Lower leg skin (tissue), 4 donors: ENCODE results near the gene MRPL53. TPM values are rescaled to one million over a fixed set of nuclear protein-coding genes. Genes with fewer than 3 reads are reported as not detected.
A peak's percentile ranks its signal among the peaks of the same experiment; 100 is the strongest.
"Not testable (repeated sequence)": the region's sequence is repeated elsewhere in the genome, so short reads cannot be mapped to it uniquely, and the experiment has no call there.

Experiments
- DNase-seq, 2 donors: peaks; one replicate each; pipeline ENCODE4 v3.0.0-alpha.2; 2019; ENCODE audit warnings: low spot score in 2 of 2
- H3K4me3 ChIP-seq: fragments of 200-600 bp; sonication (generic); 2 replicates; pipeline ENCODE4 v1.5.1; 2017; ENCODE audit warnings: mild to moderate bottlenecking, low read depth; ENCODE audit not compliant: poor library complexity, severe bottlenecking
- POLR2A ChIP-seq, 2 donors: fragments of 450-650 bp; IDR thresholded peaks; one replicate each; pipeline ENCODE4 v1.6.1; 2016 to 2017; ENCODE audit warnings: antibody characterized with exemption in 2 of 2, mild to moderate bottlenecking in 1 of 2, moderate library complexity in 1 of 2
- WGBS, 2 donors: methylation state at CpG; one replicate each; pipeline ENCODE4 v1.1.5; 2018; 5-methylcytosine and 5-hydroxymethylcytosine counted together
- intact Hi-C: fragments of 100-400 bp; cut with DNase I; formaldehyde crosslinking; loops from one replicate; pipeline ENCODE4 v1.15.0; 2023; ENCODE audit warnings: low total_unique reads
- total RNA-seq, 4 donors: library from RNA; depleted of rRNA; stranded (reverse); fragments of >200 nt; gene quantifications; one replicate each; pipeline ENCODE4 v1.1.0, GENCODE V29; 2016
- TF ChIP-seq, protein P1 (sequence below), 3 donors: fragments of 450-650 bp; IDR thresholded peaks; one replicate each; pipeline ENCODE4 v1.5.1; 2016; ENCODE audit warnings: antibody characterized with exemption in 3 of 3, mild to moderate bottlenecking in 3 of 3, moderate library complexity in 2 of 3

The MRPL53 gene
- total RNA-seq, 4 donors from 2014 or later = 24.9 to 70.0 (median 29.5) TPM

DNA sequence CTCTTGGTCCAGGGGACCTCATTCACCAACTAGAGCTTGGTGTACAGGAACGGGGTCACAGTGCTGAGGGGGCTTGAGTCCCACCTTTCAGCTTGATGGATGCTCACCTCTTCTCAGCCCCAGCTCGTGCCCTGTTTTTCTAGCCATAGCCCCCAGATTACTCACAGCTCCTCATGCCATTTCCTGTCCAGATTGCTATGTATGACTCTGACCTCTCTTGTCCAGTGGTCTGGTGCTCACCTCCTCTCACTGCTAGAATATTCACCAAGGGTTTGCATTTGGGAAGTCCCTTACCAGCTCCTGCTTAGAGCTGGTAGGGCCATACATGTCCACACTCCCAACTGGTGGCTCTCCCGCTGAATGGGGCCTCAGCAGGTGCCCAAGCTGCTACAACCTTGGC is 21.1 kb upstream of the MRPL53 start:
- 90 to 95% methylated on average over 3 of the region's 3 CpGs for WGBS, 2 donors
- H3K4me3 ChIP-seq = no peak overlapping the region
- no peak for DNase-seq
- TF ChIP-seq, protein P1, sequence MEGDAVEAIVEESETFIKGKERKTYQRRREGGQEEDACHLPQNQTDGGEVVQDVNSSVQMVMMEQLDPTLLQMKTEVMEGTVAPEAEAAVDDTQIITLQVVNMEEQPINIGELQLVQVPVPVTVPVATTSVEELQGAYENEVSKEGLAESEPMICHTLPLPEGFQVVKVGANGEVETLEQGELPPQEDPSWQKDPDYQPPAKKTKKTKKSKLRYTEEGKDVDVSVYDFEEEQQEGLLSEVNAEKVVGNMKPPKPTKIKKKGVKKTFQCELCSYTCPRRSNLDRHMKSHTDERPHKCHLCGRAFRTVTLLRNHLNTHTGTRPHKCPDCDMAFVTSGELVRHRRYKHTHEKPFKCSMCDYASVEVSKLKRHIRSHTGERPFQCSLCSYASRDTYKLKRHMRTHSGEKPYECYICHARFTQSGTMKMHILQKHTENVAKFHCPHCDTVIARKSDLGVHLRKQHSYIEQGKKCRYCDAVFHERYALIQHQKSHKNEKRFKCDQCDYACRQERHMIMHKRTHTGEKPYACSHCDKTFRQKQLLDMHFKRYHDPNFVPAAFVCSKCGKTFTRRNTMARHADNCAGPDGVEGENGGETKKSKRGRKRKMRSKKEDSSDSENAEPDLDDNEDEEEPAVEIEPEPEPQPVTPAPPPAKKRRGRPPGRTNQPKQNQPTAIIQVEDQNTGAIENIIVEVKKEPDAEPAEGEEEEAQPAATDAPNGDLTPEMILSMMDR (IDR thresholded peaks at IDR 0.05) = no peak
- TF ChIP-seq POLR2A (IDR thresholded peaks at IDR 0.05) = no peak
- intact Hi-C loops = no loop called here

- 93 to 95% methylated on average over 12 of the region's 12 CpGs for WGBS, 2 donors
- TF ChIP-seq, protein P1 (IDR thresholded peaks at IDR 0.05) = no peak
- no peak for TF ChIP-seq POLR2A (IDR thresholded peaks at IDR 0.05)
- intact Hi-C loops = no loop called here
- H3K4me3 ChIP-seq = no peak overlapping the region
- DNase-seq = no peak
These were observed 19.4 kb upstream of the MRPL53 start for GRCh38 chr2:74491648-74492544.

- TF ChIP-seq, protein P1 (IDR thresholded peaks at IDR 0.05) = no peak
- TF ChIP-seq POLR2A (IDR thresholded peaks at IDR 0.05) = no peak
- intact Hi-C loops = no loop called here
- no peak for DNase-seq
- 95 to 96% methylated on average over 9 of the region's 9 CpGs for WGBS, 2 donors
- H3K4me3 ChIP-seq = no peak overlapping the region
These were observed 17.4 kb upstream of the MRPL53 start for GRCh38 chr2:74489906-74490305.

GRCh38 chr2:74488643-74489481 is 16.4 kb upstream of the MRPL53 start:
- no peak for DNase-seq
- WGBS, 2 donors = 90 to 92% methylated on average over 9 of the region's 9 CpGs
- TF ChIP-seq, protein P1 (IDR thresholded peaks at IDR 0.05) = peak in 1 of 3 donors; percentile 12
- TF ChIP-seq POLR2A (IDR thresholded peaks at IDR 0.05) = no peak
- intact Hi-C loops = no loop called here
- H3K4me3 ChIP-seq = no peak overlapping the region

DNA sequence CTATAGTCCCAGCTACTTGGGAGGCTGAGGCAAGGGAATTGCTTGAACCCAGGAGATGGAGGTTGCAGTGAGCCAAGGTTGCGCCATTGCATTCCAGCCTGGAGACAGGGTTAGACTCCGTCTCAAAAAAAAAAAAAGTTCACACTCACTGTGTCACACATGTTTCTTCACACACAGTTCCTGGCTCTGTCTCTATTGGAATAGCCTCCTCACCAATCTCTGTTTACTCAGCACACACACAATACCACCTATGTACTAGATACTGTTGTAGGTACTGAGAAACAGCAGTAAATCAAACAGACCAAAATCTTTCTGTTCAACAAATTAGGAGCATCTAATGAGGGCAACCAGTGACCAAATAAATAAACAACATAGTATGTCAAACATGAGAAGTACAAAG is 13.7 kb upstream of the MRPL53 start:
- WGBS, 2 donors = 88% methylated on average over 2 of the region's 2 CpGs
- TF ChIP-seq, protein P1 (IDR thresholded peaks at IDR 0.05) = no peak
- no peak for TF ChIP-seq POLR2A (IDR thresholded peaks at IDR 0.05)
- intact Hi-C loops = no loop called here
- no peak for DNase-seq
- H3K4me3 ChIP-seq = no peak overlapping the region

DNA sequence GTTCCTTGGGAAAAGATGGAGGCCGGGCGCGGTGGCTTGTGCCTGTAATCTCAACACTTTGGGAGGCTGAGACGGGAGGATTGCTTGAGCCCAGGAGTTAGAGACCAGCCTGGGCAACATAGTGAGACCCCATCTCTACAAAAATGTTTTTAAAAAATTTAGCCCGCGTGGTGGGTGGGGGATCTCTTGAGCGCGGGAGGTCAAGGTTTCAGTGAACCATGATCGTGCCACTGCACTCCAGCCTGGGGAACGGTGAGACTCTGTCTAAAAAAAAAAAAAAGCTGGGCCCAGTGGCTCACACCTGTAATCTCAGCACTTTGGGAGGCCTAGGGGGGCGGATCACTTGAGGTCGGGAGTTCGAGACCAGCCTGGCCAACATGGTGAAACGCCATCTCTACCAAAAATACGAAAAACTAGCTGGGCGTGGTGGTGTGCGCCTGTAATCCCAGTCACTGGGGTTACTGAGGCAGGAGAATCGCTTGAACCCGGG is 11.2 kb upstream of the MRPL53 start:
- intact Hi-C loops = loop anchor here (5.0 kb wide), 1 partner anchor 104 kb away; no protein-coding TSS in a partner anchor
- not testable (repeated sequence) for DNase-seq
- H3K4me3 ChIP-seq = peak overlapping the region; percentile 82
- WGBS, 2 donors = 81 to 82% methylated on average over 19 of the region's 19 CpGs
